ENCODE measurements around the gene TSC22D1. TPM values are rescaled to one million over a fixed set of nuclear protein-coding genes. Genes with fewer than 3 reads are reported as not detected.
A peak's percentile ranks its signal among the peaks of the same experiment; 100 is the strongest.

The TSC22D1 gene
- total RNA-seq, 1 donor from 2014 or later, result 153 TPM

- H3K9me3 Mint-ChIP-seq (ENCODE audit: low read depth), result peaks cover under 1% of the 10 kb centered on the region
- no peaks in the 10 kb centered on the region for H3K27me3 Mint-ChIP-seq
- H3K27ac Mint-ChIP-seq, result peak overlapping the region; percentile 33
- no peak for DNase-seq (ENCODE audit: low spot score, unreplicated experiment)
- H3K4me1 Mint-ChIP-seq (ENCODE audit: low read depth), result peaks cover 20% of the 10 kb centered on the region
- TF ChIP-seq CTCF (IDR thresholded peaks at IDR 0.05; ENCODE audit: unreplicated experiment), result no peak
- peaks cover 3% of the 10 kb centered on the region for H3K36me3 Mint-ChIP-seq (ENCODE audit: insufficient read depth)
- no peak overlapping the region for H3K4me3 Mint-ChIP-seq (ENCODE audit: low read depth)
Observed at GRCh38 chr13:44449999-44450821, 125.9 kb downstream of the TSC22D1 start.

GRCh38 chr13:44448875-44449274, 127.3 kb downstream of the TSC22D1 start:
- no peak for DNase-seq (ENCODE audit: low spot score, unreplicated experiment)
- Mint-ChIP-seq H3K27ac (peak overlapping the region; percentile 62), H3K36me3 (ENCODE audit: insufficient read depth) (peaks cover 5% of the 10 kb centered on the region), H3K9me3 (ENCODE audit: low read depth) (peaks cover 5% of the 10 kb centered on the region), H3K27me3 (no peaks in the 10 kb centered on the region), H3K4me3 (ENCODE audit: low read depth) (no peak overlapping the region), H3K4me1 (ENCODE audit: low read depth) (peaks cover 22% of the 10 kb centered on the region)
- no peak for TF ChIP-seq CTCF (IDR thresholded peaks at IDR 0.05; ENCODE audit: unreplicated experiment)

- Mint-ChIP-seq H3K9me3 (ENCODE audit: low read depth) (peaks cover 5% of the 10 kb centered on the region), H3K27me3 (no peaks in the 10 kb centered on the region), H3K4me1 (ENCODE audit: low read depth) (peaks cover 22% of the 10 kb centered on the region), H3K4me3 (ENCODE audit: low read depth) (no peak overlapping the region), H3K36me3 (ENCODE audit: insufficient read depth) (peaks cover 5% of the 10 kb centered on the region), H3K27ac (no peak overlapping the region)
- no peak for DNase-seq (ENCODE audit: low spot score, unreplicated experiment)
- TF ChIP-seq CTCF (IDR thresholded peaks at IDR 0.05; ENCODE audit: unreplicated experiment), result no peak
Observed at GRCh38 chr13:44448373-44448772, 127.8 kb downstream of the TSC22D1 start.

GRCh38 chr13:44447783-44448321, 128.3 kb downstream of the TSC22D1 start:
- Mint-ChIP-seq H3K4me3 (ENCODE audit: low read depth) (no peak overlapping the region), H3K36me3 (ENCODE audit: insufficient read depth) (peaks cover 5% of the 10 kb centered on the region), H3K9me3 (ENCODE audit: low read depth) (peaks cover 5% of the 10 kb centered on the region), H3K4me1 (ENCODE audit: low read depth) (peaks cover 22% of the 10 kb centered on the region), H3K27ac (no peak overlapping the region), H3K27me3 (no peaks in the 10 kb centered on the region)
- DNase-seq (ENCODE audit: low spot score, unreplicated experiment), result no peak
- no peak for TF ChIP-seq CTCF (IDR thresholded peaks at IDR 0.05; ENCODE audit: unreplicated experiment)

GRCh38 chr13:44440046-44440608, 136.0 kb downstream of the TSC22D1 start:
- Mint-ChIP-seq H3K27ac (no peak overlapping the region), H3K36me3 (ENCODE audit: insufficient read depth) (peaks cover 11% of the 10 kb centered on the region), H3K9me3 (ENCODE audit: low read depth) (peaks cover 3% of the 10 kb centered on the region), H3K4me1 (ENCODE audit: low read depth) (peaks cover 11% of the 10 kb centered on the region), H3K27me3 (no peaks in the 10 kb centered on the region), H3K4me3 (ENCODE audit: low read depth) (no peak overlapping the region)
- TF ChIP-seq CTCF (IDR thresholded peaks at IDR 0.05; ENCODE audit: unreplicated experiment), result no peak
- DNase-seq (ENCODE audit: low spot score, unreplicated experiment), result no peak

Data from progenitor cell of endocrine pancreas (in vitro differentiated cells).